SK-N-SH treated with all-trans-retinoic acid at 6 μM for 48 hours (cell line): ENCODE data around the gene CCDC73.

Experiments
- ATAC-seq: fragments of 200-7000 bp; cut with Tn5 transposase; 3 replicates; pipeline ENCODE4 v1.9.1; 2020; ENCODE audit warnings: mild to moderate bottlenecking, moderate library complexity
- ARNTL ChIP-seq: fragments of 450-650 bp; formaldehyde crosslinking; IDR thresholded peaks from 2 replicates; pipeline ENCODE4 v1.5.0; 2020; ENCODE audit warnings: low read depth, mild to moderate bottlenecking, moderate library complexity, borderline replicate concordance
- BACH2 ChIP-seq: fragments of 250-450 bp; sonication (Bioruptor Pico); IDR thresholded peaks from 2 replicates; pipeline ENCODE4 v1.9.0; 2021; ENCODE audit warnings: mild to moderate bottlenecking, borderline replicate concordance
- CSDC2 ChIP-seq: fragments of 250-450 bp; sonication (Bioruptor Pico); IDR thresholded peaks from 2 replicates; pipeline ENCODE4 v1.5.0; 2020; ENCODE audit warnings: mild to moderate bottlenecking, moderate library complexity
- ESRRG ChIP-seq: fragments of 250-450 bp; sonication (Bioruptor Pico); IDR thresholded peaks from 2 replicates; pipeline ENCODE4 v1.6.1; 2021; ENCODE audit warnings: mild to moderate bottlenecking
- GLIS3 ChIP-seq: fragments of 250-450 bp; sonication (Bioruptor Pico); IDR thresholded peaks from 2 replicates; pipeline ENCODE4 v1.5.0; 2020; ENCODE audit warnings: mild to moderate bottlenecking, moderate library complexity
- ISL1 ChIP-seq: fragments of 250-450 bp; sonication (Bioruptor Pico); IDR thresholded peaks from 2 replicates; pipeline ENCODE4 v2.1.2; 2022; ENCODE audit warnings: mild to moderate bottlenecking, moderate library complexity
- OSR1 ChIP-seq: fragments of 250-450 bp; sonication (Bioruptor Pico); IDR thresholded peaks from 2 replicates; pipeline ENCODE4 v1.8.0; 2022; ENCODE audit warnings: moderate library complexity, mild to moderate bottlenecking, inconsistent platforms
- PPARA ChIP-seq: fragments of 250-450 bp; sonication (Bioruptor Pico); IDR thresholded peaks from 2 replicates; pipeline ENCODE4 v1.5.0; 2020; ENCODE audit warnings: mild to moderate bottlenecking, borderline replicate concordance
- SNAI2 ChIP-seq: fragments of 250-450 bp; sonication (Bioruptor Pico); IDR thresholded peaks from 2 replicates; pipeline ENCODE4 v1.5.0; 2020; ENCODE audit warnings: mild to moderate bottlenecking, moderate library complexity
- TCF4 ChIP-seq: fragments of 250-450 bp; sonication (Bioruptor Pico); IDR thresholded peaks from 2 replicates; pipeline ENCODE4 v1.8.0; 2021; ENCODE audit warnings: mild to moderate bottlenecking, moderate library complexity, borderline replicate concordance
- TOX ChIP-seq: fragments of 250-450 bp; sonication (Bioruptor Pico); IDR thresholded peaks from 2 replicates; pipeline ENCODE4 v1.8.0; 2021; ENCODE audit warnings: mild to moderate bottlenecking, moderate library complexity, borderline replicate concordance
- ZFP30 ChIP-seq: fragments of 450-650 bp; formaldehyde crosslinking; IDR thresholded peaks from 2 replicates; pipeline ENCODE4 v1.5.0; 2022; ENCODE audit warnings: mild to moderate bottlenecking, moderate library complexity
- ZNF565 ChIP-seq: fragments of 450-650 bp; formaldehyde crosslinking; conservative IDR thresholded peaks from 2 replicates; pipeline ENCODE4 v1.5.0; 2020; ENCODE audit warnings: low read depth, mild to moderate bottlenecking, moderate library complexity
- ZNF70 ChIP-seq: fragments of 450-650 bp; formaldehyde crosslinking; IDR thresholded peaks from 2 replicates; pipeline ENCODE4 v1.5.0; 2020; ENCODE audit warnings: mild to moderate bottlenecking, moderate library complexity
- ZNF8 ChIP-seq: fragments of 450-650 bp; formaldehyde crosslinking; IDR thresholded peaks from 2 replicates; pipeline ENCODE4 v1.5.0; 2020; ENCODE audit warnings: mild to moderate bottlenecking, moderate library complexity
- TF ChIP-seq, protein P1 (sequence below): fragments of 250-450 bp; sonication (Bioruptor Pico); IDR thresholded peaks from 2 replicates; pipeline ENCODE4 v1.5.0; 2020; ENCODE audit warnings: mild to moderate bottlenecking, moderate library complexity
- TF ChIP-seq, protein P2 (sequence below): fragments of 250-450 bp; sonication (Bioruptor Pico); IDR thresholded peaks from 2 replicates; pipeline ENCODE4 v1.8.0; 2020; ENCODE audit warnings: mild to moderate bottlenecking, moderate library complexity, borderline replicate concordance
- TF ChIP-seq, protein P3 (sequence below): fragments of 250-450 bp; sonication (Bioruptor Pico); IDR thresholded peaks from 2 replicates; pipeline ENCODE4 v1.5.1; 2020; ENCODE audit warnings: low read depth, mild to moderate bottlenecking, moderate library complexity
- TF ChIP-seq, protein P4 (sequence below): fragments of 250-450 bp; sonication (Bioruptor Pico); IDR thresholded peaks from 2 replicates; pipeline ENCODE4 v1.5.1; 2021; ENCODE audit warnings: mild to moderate bottlenecking, moderate library complexity
- TF ChIP-seq, protein P5 (sequence below): fragments of 250-450 bp; sonication (Bioruptor Pico); IDR thresholded peaks from 2 replicates; pipeline ENCODE4 v1.8.0; 2021; ENCODE audit warnings: low read depth, mild to moderate bottlenecking, moderate library complexity, borderline replicate concordance

Gene CCDC73

DNA sequence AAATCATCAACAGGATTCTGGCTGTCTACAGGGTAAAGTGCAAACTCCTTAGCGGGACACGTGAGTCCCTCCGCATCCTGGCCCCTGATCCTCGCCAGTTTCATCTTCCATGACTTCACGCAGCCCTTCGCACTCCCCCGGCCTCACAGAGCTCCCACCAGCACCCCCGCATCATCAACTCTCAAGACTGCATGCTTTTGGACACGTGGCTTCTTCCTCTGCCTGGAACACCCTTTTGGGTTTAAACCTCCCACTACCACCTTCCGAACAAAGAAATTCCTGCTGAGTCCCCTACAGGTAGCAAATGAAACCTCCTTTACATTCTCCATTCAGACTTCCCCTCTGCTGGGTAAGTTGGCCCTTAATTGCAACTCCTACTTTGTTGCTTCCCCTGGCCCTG is 223.4 kb downstream of the CCDC73 start (continued):
- TF ChIP-seq, protein P1, sequence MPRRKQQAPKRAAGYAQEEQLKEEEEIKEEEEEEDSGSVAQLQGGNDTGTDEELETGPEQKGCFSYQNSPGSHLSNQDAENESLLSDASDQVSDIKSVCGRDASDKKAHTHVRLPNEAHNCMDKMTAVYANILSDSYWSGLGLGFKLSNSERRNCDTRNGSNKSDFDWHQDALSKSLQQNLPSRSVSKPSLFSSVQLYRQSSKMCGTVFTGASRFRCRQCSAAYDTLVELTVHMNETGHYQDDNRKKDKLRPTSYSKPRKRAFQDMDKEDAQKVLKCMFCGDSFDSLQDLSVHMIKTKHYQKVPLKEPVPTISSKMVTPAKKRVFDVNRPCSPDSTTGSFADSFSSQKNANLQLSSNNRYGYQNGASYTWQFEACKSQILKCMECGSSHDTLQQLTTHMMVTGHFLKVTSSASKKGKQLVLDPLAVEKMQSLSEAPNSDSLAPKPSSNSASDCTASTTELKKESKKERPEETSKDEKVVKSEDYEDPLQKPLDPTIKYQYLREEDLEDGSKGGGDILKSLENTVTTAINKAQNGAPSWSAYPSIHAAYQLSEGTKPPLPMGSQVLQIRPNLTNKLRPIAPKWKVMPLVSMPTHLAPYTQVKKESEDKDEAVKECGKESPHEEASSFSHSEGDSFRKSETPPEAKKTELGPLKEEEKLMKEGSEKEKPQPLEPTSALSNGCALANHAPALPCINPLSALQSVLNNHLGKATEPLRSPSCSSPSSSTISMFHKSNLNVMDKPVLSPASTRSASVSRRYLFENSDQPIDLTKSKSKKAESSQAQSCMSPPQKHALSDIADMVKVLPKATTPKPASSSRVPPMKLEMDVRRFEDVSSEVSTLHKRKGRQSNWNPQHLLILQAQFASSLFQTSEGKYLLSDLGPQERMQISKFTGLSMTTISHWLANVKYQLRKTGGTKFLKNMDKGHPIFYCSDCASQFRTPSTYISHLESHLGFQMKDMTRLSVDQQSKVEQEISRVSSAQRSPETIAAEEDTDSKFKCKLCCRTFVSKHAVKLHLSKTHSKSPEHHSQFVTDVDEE (CRISPR knock-in tag), result no peak
- no peak for TF ChIP-seq GLIS3
- no peak for TF ChIP-seq CSDC2 (CRISPR knock-in tag)

DNA sequence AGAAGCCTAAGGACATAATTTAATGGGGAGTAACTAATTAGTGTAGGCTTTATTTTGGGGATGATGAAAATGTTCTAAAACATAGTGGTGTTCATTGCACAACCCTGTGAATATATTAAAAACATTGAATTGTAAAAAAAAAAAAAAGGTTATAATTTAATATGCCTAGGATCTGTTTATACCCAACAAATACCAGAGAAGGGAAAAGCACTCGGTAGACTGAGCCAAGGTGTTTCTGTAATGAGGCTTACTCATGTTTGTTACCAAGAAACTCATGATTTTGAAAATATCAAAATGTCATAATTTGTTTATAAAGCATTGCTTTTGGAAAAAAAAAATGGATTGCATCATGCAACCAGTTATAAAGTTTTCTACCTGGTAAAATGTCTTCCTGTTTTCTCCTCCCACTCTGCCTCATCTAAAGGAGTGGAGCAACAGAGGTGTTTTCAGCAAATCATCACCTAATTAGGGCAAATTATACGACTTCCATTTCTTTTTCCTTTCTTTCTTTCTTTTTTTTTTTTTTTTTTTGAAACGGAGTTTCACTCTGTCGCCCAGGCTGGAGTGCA is 225.1 kb downstream of the CCDC73 start:
- no peak for ATAC-seq
- no peak for TF ChIP-seq ZNF565
- TF ChIP-seq TCF4 (CRISPR knock-in tag), result no peak
- no peak for TF ChIP-seq ZNF70
- TF ChIP-seq, protein P2, sequence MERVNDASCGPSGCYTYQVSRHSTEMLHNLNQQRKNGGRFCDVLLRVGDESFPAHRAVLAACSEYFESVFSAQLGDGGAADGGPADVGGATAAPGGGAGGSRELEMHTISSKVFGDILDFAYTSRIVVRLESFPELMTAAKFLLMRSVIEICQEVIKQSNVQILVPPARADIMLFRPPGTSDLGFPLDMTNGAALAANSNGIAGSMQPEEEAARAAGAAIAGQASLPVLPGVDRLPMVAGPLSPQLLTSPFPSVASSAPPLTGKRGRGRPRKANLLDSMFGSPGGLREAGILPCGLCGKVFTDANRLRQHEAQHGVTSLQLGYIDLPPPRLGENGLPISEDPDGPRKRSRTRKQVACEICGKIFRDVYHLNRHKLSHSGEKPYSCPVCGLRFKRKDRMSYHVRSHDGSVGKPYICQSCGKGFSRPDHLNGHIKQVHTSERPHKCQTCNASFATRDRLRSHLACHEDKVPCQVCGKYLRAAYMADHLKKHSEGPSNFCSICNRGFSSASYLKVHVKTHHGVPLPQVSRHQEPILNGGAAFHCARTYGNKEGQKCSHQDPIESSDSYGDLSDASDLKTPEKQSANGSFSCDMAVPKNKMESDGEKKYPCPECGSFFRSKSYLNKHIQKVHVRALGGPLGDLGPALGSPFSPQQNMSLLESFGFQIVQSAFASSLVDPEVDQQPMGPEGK, result no peak
- TF ChIP-seq, protein P3, sequence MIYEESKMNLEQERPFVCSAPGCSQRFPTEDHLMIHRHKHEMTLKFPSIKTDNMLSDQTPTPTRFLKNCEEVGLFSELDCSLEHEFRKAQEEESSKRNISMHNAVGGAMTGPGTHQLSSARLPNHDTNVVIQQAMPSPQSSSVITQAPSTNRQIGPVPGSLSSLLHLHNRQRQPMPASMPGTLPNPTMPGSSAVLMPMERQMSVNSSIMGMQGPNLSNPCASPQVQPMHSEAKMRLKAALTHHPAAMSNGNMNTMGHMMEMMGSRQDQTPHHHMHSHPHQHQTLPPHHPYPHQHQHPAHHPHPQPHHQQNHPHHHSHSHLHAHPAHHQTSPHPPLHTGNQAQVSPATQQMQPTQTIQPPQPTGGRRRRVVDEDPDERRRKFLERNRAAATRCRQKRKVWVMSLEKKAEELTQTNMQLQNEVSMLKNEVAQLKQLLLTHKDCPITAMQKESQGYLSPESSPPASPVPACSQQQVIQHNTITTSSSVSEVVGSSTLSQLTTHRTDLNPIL, result no peak
- TF ChIP-seq, protein P4, sequence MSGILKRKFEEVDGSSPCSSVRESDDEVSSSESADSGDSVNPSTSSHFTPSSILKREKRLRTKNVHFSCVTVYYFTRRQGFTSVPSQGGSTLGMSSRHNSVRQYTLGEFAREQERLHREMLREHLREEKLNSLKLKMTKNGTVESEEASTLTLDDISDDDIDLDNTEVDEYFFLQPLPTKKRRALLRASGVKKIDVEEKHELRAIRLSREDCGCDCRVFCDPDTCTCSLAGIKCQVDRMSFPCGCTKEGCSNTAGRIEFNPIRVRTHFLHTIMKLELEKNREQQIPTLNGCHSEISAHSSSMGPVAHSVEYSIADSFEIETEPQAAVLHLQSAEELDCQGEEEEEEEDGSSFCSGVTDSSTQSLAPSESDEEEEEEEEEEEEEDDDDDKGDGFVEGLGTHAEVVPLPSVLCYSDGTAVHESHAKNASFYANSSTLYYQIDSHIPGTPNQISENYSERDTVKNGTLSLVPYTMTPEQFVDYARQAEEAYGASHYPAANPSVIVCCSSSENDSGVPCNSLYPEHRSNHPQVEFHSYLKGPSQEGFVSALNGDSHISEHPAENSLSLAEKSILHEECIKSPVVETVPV (CRISPR knock-in tag), result no peak
- no peak for TF ChIP-seq BACH2 (CRISPR knock-in tag)
- no peak for TF ChIP-seq ESRRG

DNA sequence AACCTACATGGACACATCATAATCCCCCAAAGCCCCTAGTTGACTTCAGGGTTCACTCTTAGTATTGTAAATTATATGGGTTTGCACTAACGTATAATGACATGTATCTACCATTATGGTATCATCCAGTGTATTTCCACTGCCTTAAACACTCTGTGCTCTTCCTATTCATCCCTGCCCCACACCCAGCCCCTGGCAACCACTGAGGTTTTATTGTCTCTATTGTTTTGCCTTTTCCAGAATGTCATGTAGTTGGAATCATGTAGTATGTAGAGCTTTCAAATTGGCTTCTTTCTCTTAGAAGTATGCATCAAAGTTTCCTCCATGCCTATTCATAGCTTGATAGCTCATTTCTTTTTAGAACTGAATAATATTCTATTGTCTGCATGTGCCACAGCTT is 227.3 kb downstream of the CCDC73 start:
- TF ChIP-seq TCF4 (CRISPR knock-in tag), result no peak
- no peak for TF ChIP-seq ZFP30 (CRISPR knock-in tag)
- no peak for TF ChIP-seq ISL1 (CRISPR knock-in tag)
- TF ChIP-seq, protein P1 (CRISPR knock-in tag), result no peak
- TF ChIP-seq, protein P2, result no peak
- no peak for TF ChIP-seq PPARA (CRISPR knock-in tag)
- TF ChIP-seq OSR1 (CRISPR knock-in tag), result no peak
- no peak for TF ChIP-seq CSDC2 (CRISPR knock-in tag)
- no peak for TF ChIP-seq TOX (CRISPR knock-in tag)
- no peak for TF ChIP-seq ESRRG
- TF ChIP-seq ARNTL (CRISPR knock-in tag), result no peak
- TF ChIP-seq SNAI2 (CRISPR knock-in tag), result no peak
- no peak for TF ChIP-seq BACH2 (CRISPR knock-in tag)
- TF ChIP-seq, protein P5, sequence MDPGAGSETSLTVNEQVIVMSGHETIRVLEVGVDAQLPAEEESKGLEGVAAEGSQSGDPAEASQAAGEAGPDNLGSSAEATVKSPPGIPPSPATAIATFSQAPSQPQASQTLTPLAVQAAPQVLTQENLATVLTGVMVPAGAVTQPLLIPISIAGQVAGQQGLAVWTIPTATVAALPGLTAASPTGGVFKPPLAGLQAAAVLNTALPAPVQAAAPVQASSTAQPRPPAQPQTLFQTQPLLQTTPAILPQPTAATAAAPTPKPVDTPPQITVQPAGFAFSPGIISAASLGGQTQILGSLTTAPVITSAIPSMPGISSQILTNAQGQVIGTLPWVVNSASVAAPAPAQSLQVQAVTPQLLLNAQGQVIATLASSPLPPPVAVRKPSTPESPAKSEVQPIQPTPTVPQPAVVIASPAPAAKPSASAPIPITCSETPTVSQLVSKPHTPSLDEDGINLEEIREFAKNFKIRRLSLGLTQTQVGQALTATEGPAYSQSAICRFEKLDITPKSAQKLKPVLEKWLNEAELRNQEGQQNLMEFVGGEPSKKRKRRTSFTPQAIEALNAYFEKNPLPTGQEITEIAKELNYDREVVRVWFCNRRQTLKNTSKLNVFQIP, result no peak
- no peak for TF ChIP-seq GLIS3
- no peak for TF ChIP-seq ZNF565
- no peak for TF ChIP-seq ZNF8 (CRISPR knock-in tag)
- no peak for ATAC-seq
